GM19099 (cell line): ENCODE results near the gene KDM4C.

ENCODE experiments used
- POLR2A ChIP-seq: IDR thresholded peaks from 3 replicates; pipeline ENCODE4 v1.6.1; 2011; ENCODE audit warnings: low read depth; ENCODE audit not compliant: insufficient read length; ENCODE audit errors: extremely low read depth

The KDM4C gene

GRCh38 chr9:7206221-7206758, 448.5 kb downstream of the KDM4C start:
- no peak for TF ChIP-seq POLR2A

- no peak for TF ChIP-seq POLR2A
These were observed 451.4 kb downstream of the KDM4C start for GRCh38 chr9:7209016-7209715.

GRCh38 chr9:7209990-7210389, 452.2 kb downstream of the KDM4C start:
- TF ChIP-seq POLR2A: no peak

- no peak for TF ChIP-seq POLR2A
These were observed 453.3 kb downstream of the KDM4C start for GRCh38 chr9:7210854-7211637.

GRCh38 chr9:7211657-7212056, 453.9 kb downstream of the KDM4C start:
- no peak for TF ChIP-seq POLR2A

GRCh38 chr9:7212101-7212500, 454.3 kb downstream of the KDM4C start:
- TF ChIP-seq POLR2A: no peak

GRCh38 chr9:7216004-7216841, 458.4 kb downstream of the KDM4C start:
- TF ChIP-seq POLR2A: no peak

- no peak for TF ChIP-seq POLR2A
These were observed 466.2 kb downstream of the KDM4C start for GRCh38 chr9:7223981-7224380.
